Measurements from ENCODE around the gene OSMR.

Gene OSMR

DNA sequence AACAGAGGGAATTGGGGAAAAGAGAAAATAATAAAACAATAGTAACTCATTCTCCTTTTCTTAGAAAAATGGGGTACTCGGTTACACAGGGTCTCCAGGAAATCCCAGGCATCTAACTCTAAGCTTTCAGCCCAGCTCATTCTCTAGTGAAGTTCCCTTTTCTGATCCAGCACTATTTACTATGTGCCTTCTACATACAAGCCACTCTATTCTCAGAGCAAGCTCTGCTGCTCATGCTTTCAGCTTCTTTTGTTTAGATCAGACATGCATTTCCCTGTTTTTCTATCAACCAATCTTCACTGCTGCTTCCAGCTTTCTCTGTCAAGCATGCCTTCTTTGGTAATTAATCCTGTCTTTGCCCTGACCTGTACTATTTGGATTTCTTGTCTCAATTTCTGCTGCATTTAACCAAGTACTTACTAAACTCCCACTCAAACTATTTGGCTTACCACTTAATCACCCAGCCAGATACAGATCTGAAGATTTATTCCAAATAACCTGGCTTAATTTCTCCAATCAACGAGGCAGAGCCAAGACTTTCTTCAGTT lies 25.3 kb downstream of the OSMR start:
- DNase-seq (ENCODE audit: low read depth in 3 of 3) = no peak

DNA sequence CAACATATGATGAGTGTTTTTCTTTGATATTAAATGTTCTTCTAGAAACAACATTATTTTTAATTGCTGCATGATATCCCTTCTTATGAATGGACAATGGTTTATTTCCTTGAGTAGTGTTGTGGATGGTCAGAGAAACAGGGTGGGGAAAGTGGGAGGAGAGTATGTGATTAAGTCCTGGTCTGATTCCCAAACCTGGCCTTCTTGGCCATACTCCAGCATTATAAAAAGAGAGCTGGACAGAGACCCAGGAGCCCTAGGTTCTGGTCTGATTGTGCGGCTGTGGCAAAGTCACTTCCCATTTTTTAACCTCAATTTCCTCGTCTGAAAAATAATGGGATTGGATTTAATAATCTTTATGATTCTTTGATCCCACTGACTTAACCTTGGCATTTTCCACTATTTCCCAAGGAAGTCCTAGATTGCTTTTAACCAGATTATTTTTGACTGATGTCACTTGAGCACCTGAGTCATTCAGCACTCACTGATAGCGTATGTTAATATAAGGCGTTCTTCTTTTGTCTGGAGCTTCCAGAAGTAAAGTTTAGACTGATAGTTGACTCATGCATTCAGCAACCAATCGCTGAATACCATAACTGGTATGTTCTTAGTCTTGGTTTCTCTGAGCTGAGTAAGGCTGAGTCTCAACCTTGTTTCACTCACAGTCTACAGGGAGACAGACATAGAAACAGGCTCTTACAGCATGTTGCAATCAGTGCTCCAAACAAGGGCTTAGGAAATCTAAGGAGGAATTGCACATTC lies 26.2 kb downstream of the OSMR start:
- no peak for DNase-seq (ENCODE audit: low read depth in 3 of 3)

DNA sequence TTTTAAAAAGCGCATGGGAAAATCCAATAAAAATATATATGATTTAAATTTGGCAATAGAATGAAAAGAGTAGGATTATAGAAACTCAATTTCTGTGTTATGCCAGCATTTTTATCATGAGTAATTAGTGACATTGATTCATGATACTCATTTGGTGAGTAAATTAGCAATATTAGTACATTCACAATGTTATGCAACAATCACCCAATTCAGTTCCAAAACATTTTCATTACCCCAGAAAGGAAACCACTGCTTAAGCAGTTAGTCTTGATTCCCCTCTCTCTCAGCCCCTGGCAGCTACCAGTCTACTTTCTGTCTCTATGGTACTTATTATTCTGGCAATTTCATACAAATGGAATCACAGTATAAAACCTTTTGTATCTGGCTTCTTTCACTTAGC lies 27.0 kb downstream of the OSMR start:
- DNase-seq (ENCODE audit: low read depth in 3 of 3) = no peak

DNA sequence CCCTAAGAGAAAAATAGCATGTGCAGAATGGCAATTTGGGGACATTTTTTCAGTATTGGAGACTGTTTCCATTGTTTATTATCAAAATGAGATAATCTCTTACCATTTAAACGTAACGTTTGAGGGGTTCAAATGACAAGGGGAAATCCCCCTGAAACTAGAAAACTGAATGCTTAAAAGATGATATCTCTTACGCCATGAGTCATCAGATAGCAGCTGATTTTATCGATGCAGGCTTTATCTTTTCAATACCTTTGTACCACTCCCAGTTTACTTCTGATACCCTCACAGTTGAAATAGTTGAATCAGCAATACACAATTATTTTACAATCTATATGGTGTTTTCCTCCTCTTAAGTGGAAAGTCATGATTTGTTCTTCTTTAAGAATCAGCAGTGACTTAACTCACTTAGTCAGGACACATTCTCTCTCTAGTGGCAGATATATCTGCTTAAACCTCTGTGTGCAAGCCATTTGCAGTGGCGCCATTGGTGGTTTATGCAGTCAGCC lies 29.2 kb downstream of the OSMR start:
- no peak for DNase-seq (ENCODE audit: low read depth in 3 of 3)

DNA sequence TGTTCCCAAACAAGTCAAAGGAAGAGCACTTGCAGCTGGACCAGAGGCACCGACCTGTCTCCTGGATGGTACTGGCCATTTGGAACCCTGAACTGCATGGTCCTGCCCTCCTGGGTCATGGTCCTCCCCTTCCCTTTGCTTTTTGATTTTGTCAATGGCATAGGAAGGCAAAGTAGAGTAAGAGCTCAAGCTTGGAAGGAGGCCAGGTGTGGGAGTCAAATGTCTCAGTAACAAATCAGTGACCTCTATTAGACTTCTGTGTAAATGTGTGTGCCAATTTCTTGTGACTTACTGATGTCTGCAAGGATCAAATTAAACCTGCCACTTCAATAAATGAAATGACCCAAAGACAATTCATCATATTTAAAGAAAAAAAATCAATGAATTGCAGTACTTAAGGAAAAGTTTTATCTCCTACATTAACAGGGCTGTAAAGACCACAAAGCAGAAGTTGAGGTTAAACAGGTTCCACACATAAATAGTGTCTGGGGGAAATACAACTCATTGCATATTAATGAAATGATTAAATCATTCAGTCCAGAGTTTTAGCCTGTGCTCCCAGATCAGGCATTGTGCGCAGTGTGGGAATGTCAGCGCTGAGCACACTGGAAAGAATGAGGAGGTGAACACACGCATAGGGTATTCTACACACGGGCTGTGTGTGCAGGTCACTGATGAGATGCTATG lies 32.7 kb downstream of the OSMR start:
- DNase-seq (ENCODE audit: low read depth in 3 of 3) = no peak

DNA sequence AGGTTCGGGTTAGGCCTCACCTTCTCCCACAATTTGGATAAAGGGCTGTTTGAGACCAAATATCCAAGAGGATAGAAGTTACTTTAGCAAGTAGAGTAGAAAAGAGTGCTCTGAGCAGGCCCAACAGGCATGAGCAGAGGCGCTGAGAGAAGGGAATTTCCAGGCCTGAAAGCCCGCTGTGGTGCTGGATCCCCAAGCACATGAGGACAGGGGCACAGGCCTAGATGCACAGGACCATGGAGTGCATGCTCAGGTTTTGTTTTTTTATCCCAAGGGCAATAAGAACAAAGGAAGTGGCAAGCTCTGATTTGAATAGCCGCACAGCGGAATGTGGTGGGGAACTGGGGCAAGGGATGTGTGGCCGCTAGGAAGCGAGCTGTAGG lies 33.3 kb downstream of the OSMR start:
- DNase-seq (ENCODE audit: low read depth in 3 of 3) = no peak

DNA sequence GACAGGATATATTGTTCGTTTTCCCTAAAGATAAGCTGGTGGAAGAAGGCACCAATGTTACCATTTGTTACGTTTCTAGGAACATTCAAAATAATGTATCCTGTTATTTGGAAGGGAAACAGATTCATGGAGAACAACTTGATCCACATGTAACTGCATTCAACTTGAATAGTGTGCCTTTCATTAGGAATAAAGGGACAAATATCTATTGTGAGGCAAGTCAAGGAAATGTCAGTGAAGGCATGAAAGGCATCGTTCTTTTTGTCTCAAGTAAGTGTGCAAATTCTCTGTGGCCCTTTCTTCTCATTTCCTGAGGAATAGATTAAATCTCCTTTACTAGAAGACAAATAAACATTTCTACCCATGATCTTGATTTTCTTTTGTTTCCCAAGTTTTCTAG lies 38.0 kb downstream of the OSMR start:
- DNase-seq (ENCODE audit: low read depth in 3 of 3) = no peak

DNA sequence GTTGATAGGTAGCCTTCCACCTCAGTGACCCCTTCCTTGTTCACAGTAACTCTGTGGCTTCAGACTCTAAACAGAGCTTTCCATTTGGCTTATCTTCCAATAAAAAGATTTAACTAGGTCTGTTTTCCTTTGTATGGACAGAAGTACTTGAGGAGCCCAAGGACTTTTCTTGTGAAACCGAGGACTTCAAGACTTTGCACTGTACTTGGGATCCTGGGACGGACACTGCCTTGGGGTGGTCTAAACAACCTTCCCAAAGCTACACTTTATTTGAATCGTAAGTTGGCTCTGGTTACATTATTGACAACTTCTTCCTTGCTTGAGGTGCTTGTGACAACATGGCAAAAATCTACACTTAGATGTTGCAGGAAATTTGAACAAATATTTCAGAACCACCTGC lies 39.4 kb downstream of the OSMR start:
- DNase-seq (ENCODE audit: low read depth in 3 of 3) = no peak

DNA sequence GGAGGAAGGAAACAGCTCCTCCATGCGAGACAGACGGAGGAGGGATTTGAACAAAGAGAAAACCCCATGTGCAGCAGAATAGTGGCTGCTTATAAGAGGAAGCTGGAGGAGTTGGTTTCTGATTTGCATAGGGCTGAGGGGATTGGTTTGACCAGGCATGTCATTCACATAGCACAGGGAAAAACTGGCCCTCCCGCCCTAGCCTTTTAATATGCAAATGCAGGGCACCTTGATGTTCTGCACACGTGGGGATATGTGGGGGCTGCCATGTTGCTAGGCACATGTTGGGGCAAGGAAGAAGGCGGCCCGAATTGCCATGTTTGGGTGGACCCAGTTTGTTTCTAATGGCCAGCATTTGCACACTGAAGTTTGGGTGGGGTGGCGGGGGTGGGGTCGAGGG lies 42.2 kb downstream of the OSMR start:
- DNase-seq (ENCODE audit: low read depth in 3 of 3) = no peak

DNA sequence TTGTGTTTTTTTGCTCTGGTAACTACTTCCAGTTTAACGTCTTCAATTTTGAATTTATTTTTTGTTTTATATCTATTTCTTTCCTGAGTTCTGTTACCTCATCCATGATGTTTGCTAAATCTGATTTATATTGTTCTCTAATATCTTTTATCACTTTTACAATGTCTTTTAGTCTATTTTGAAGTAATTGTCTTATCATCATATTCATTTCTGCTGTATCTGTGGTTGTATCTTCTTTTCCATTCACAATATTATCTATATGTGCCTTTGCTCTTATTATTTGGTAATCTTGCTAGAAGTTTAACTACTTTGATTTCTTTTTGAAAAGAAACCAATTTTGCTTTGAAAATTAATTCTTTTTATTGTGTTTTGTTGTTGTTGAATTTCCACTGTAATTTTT lies 43.6 kb downstream of the OSMR start:
- no peak for DNase-seq (ENCODE audit: low read depth in 3 of 3)

DNA sequence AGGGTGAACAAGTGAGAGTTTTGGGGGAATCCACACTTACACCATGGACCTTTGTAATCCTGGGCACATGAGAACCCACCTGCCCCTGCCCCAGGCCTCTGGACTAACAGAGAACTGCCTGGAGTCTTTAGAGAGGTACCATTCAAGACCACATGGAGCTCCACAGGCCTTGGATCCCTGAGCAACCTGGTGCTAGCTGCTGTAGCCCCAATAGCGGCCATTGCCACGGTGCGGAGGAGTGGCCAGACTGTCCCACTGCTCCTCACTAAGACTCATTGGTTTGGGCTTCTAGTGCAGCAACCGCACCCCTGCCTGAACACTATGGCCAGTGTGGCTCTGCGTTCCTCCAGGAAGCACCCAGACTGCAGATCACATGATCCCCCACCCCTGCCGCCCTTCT lies 45.8 kb downstream of the OSMR start:
- DNase-seq (ENCODE audit: low read depth in 3 of 3) = no peak

DNA sequence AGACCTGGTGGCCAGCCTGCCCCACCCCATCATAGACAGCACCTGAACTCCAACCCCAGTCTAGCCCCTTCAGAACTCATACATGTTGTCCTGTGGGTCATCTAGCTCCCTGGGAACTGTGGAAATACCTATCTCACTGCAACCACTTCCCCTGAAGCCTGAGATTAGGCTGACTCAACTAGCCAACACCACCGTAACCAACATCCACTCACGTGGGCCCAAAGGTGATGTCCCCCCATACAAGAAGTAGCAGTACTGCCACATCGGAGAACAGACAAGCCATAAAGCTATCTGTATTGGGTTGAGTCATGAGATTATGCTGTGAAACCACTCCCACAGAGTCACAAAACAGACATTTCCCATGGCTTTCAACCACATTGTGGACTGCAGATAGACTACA lies 46.6 kb downstream of the OSMR start:
- DNase-seq (ENCODE audit: low read depth in 3 of 3) = no peak

DNA sequence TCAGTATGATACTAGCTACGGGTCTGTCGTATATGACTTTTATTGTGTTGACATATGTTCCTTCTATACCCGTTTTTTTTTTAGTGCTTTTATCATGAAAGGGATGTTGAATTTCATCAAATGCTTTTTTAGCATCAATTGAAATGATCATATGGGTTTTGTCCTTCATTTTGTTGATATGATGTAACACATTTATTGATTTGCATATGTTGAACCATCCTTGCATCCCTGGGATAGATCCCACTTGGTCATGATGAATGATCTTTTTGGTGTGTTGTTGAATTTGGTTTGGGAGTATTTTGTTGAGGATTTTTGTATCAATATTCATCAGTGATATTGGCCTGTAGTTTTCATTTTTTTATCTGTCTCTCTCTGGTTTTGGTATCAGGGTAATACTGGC lies 50.9 kb downstream of the OSMR start:
- DNase-seq (ENCODE audit: low read depth in 3 of 3) = no peak

DNA sequence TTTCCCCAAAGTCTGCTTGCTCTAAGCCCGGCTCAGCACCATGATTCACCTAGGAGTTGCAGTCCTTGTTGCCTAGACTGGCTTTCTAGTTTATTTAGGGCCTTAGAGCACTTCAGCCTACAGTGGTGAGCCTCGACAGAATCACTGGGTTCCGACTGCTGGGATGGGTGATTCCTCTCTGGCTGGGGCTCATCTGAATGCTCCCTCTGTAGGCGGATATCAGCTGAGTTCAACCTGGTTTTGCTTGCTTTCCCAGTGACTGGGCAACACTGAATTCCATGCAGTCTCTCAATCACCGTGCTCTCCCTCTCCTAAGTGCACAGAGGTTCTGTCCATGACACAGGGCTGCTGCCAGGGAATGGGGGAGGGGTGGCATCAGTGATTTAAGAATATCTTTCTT lies 54.1 kb downstream of the OSMR start:
- no peak for DNase-seq (ENCODE audit: low read depth in 3 of 3)

DNA sequence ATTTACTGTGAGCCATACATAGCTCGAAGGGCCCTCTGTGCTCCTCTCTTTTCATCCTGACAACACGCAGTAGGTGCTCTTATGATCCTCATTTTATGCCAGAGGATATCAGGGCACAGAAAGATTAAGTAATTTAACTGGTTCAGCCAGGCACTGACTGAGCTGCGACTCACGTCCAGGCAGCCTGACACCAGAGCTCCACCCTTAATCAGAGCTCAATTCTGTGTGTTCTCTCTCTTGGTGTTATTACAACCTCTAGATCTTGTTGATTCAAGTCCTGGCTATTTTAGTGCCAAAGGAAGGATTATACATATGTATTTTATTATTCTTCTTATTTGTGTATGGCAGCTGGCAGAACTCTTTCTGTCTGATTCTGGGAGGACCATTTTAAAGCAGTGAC lies 59.7 kb downstream of the OSMR start:
- no peak for DNase-seq (ENCODE audit: low read depth in 3 of 3)

DNA sequence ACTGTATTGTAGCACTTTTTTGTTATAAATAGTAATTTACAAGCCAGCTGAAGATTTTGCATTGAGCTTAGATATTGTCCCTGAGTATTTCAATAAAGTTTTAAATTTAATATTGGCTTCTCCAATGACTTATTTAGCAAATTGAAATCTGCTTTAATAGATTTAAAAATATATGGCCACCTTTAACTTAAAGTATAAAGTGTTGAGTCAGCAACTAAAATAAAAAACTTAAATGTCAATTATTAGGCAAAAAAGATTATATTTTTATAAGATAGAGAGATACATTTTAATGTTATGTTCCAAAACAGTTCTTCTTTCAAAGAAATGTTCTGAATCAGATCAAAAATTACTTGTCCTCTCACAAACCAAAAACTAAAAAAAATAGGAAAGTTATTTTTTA lies 60.7 kb downstream of the OSMR start:
- DNase-seq (ENCODE audit: low read depth in 3 of 3) = no peak

DNA sequence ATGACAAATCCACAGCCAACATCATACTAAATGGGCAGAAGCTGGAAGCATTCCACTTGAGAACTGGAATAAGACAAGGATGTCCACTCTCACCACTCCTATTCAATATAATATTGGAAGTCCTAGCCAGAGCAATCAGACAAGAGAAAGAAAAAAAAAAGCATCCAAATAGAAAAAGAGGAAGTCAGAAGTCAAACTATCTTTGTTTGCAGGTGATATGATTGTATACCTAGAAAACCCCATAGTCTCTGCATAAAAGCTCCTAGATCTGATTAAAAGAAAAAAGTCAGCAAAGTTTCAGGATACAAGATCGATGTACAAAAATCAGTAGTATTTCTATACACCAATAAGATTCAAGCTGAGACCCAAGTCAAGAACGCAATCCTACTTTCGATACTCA lies 66.1 kb downstream of the OSMR start:
- DNase-seq (ENCODE audit: low read depth in 3 of 3) = no peak

DNA sequence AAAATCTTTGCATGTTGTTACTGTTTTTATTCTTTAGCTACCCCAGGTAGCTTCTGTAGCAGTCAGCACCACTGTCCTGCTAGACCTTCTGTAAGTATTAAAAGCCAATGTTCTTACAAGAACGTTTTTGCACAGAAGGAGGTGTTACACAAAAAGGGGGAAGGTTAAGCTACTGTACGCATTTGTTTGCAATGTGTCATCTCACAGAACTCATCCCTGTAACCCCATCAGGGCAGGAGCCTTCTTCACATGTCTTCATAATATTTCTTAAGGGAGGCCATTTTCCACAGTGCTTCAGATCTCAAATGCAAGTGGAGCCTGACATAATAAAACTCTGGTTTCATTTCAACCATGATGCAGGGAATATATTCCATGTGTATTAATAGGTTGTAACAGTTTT lies 67.9 kb downstream of the OSMR start:
- no peak for DNase-seq (ENCODE audit: low read depth in 3 of 3)

DNA sequence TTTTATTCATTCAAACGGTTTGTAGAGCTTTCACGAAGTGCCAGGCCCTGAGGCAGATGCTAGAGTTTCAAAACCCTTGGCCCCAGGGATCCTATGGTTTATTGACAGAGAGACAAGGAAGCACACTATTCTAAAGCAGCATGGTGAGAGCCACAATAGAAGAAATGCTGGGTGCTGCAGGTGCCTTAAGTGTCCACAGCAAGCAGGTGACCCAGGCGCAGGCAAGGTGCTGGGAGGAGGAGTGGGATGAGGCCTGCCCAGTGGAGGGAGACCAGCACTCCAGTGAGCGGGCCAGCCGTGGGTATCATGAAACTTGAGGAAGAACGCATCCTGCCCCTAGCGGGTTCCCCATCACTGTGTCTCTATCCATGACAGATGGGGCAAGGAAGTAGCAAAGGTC lies 71.0 kb downstream of the OSMR start:
- no peak for DNase-seq (ENCODE audit: low read depth in 3 of 3)

DNA sequence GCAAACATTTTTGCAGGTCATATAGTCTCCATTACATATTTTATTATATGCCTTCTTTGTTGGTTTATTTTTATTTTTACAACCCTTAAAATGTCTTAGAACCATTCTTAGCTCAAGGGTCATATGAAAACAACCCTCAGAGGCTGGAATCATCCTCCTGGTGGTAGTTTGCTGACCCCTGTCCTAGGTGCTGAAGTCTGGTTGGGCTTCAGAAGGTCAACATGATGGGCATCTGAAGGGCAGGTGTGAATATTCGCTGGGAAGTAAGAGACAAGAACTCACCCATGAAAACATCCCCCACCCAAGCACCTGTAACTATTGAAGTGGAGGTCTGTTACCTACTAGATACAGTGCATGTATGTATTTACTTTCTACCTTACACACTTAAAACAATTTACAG lies 75.4 kb downstream of the OSMR start:
- DNase-seq (ENCODE audit: low read depth in 3 of 3) = no peak

DNA sequence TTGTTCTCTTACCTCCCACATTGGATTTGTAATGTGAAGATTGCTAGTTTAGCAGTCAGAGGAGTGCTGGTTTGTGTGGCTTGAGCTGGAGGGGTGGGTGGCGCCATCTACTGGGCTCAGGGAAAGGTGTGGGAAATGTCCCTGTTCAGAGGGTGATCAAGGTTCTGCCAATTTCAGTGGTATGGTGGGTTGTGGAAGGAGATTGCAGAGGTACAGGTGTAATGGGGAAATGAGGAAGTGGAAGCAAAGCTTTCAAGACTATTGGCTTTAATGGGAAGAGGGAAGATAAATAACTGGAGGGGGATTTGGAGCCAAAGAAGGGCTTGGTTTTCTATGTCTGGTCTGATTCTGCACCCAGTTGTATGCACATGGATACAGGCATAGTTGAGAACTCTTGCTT lies 76.4 kb downstream of the OSMR start:
- DNase-seq (ENCODE audit: low read depth in 3 of 3) = peak; percentile 4 to 9 (median 5)

DNA sequence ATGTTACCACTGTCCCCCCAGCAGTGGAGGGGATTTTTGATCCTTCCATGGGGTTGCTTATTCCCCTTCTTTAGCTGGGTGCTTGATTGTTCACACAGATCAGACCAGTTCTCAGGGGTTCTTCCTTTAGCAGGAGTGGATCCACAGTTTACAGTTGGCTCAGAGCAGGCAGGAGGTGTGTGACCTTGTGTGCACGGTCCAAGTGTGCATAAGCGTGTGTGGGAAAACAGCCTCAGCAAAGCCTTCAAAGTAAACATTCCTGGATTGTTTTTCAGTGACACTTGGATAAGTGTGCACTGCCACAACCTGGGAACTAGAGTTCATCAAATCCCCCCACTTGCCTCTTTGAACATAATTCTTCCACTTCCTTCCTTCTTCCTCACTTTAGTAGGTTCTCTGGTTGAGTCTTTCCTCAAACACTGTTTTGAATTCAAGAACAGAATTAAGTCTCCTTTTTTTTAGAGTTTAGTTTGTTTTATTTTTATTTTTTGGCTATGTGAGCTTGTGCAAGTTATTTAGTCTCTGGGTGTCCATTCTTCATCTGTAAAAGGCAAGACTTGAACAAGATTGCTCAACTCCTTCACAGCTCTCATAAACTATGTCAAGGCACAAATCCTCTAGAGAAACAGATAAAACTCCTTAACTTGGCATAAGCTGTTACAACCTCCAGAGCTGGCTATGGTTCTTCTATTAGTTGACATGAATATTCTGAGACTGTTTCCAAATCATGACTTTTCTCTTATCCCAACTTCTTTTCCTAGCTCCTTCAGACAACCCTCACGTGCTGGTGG lies 78.0 kb downstream of the OSMR start:
- no peak for DNase-seq (ENCODE audit: low read depth in 3 of 3)

Measured in stimulated activated CD4-positive, alpha-beta T cell treated with anti-CD3 and anti-CD28 coated beads, TNF-alpha, amount 100 ng/mL, for 4 hours (primary cell).